Right ventricle myocardium superior (tissue), 1 donor: ENCODE measurements around the gene ATG101. TPM values are rescaled to one million over a fixed set of nuclear protein-coding genes. Genes with fewer than 3 reads are reported as not detected.
A peak's percentile ranks its signal among the peaks of the same experiment; 100 is the strongest.

Experiments used
- ATAC-seq: fragments of 200-7000 bp; cut with Tn5 transposase; one replicate; pipeline ENCODE4 v1.9.1; 2020; ENCODE audit warnings: mild to moderate bottlenecking; ENCODE audit not compliant: poor library complexity
- DNase-seq: peaks from one replicate; pipeline ENCODE4 v3.0.0-alpha.2; 2020
- intact Hi-C: fragments of 100-400 bp; cut with DNase I; formaldehyde crosslinking; loops from one replicate; pipeline ENCODE4 v1.11.2; 2022
- long read RNA-seq: library from polyadenylated mRNA; unstranded; transcript quantifications from one replicate; pipeline ENCODE4 v2.0.0, GENCODE V29; 2021
- total RNA-seq: library from RNA; stranded (reverse); fragmentation: NEBNext Ultra II Directional; extraction: Animal tissue kit (Norgen Biotek cat#: 25700); gene quantifications from one replicate; pipeline ENCODE4 v1.2.1, GENCODE V29; 2021
- donor health status: DM: no; HTN: yes; CAD: no; lungs with severe emphysema.

Gene ATG101
- total RNA-seq = 23.5 TPM
- long read RNA-seq, transcript ATG101-207 (4 exons, 846 nt) = minor isoform, 5 of 70 reads
- long read RNA-seq, transcript ATG101-201 (4 exons, 1,439 nt) = major isoform, 62 of 70 reads
- long read RNA-seq, partial matches to known transcripts = 1 of 70 reads
- long read RNA-seq, other reads (novel, unspliced or antisense) = 2 of 70 reads

- intact Hi-C loops = no loop called here
- ATAC-seq (peak; percentile 99), DNase-seq (peak; percentile 92)
Measured at GRCh38 chr12:52069327-52070184, at the start of gene ATG101. Gene ATG101 (plus strand): TSS chr12:52069978. CDS start chr12:52073651, 3,673 bp downstream.

GRCh38 chr12:52020539-52021336, 49.0 kb upstream of the ATG101 start:
- ATAC-seq = no peak

GRCh38 chr12:52022841-52023181, 47.0 kb upstream of the ATG101 start:
- no peak for ATAC-seq
- intact Hi-C loops = loop anchor here (5.0 kb wide), 1 partner anchor 36 kb away; no protein-coding TSS in a partner anchor
- DNase-seq = no peak

More at GRCh38 chr12:52020539-52021336, 49.0 kb upstream of the ATG101 start:
- intact Hi-C loops = loop anchor here (5.0 kb wide), 1 partner anchor 33 kb away; no protein-coding TSS in a partner anchor
- no peak for DNase-seq

GRCh38 chr12:52023182-52023975, 46.4 kb upstream of the ATG101 start:
- intact Hi-C loops = loop anchor here (5.0 kb wide), 1 partner anchor 36 kb away; no protein-coding TSS in a partner anchor
- DNase-seq (peak; percentile 95), ATAC-seq (peak; percentile 67)

GRCh38 chr12:52023976-52024688, 45.6 kb upstream of the ATG101 start:
- no peak for ATAC-seq
- intact Hi-C loops = loop anchor here (5.0 kb wide), 1 partner anchor 37 kb away; no protein-coding TSS in a partner anchor
- DNase-seq = no peak

- intact Hi-C loops = loop anchor here (5.0 kb wide), 2 partner anchors 38 to 57 kb away; no protein-coding TSS in a partner anchor
- ATAC-seq (no peak), DNase-seq (no peak)
Measured at GRCh38 chr12:52024845-52025230, 44.9 kb upstream of the ATG101 start.

- intact Hi-C loops = loop anchor here (5.0 kb wide), 1 partner anchor 56 kb away; no protein-coding TSS in a partner anchor
- peak; percentile 48 for ATAC-seq
- DNase-seq = no peak
Measured at GRCh38 chr12:52026263-52026662, 43.5 kb upstream of the ATG101 start.

GRCh38 chr12:52027085-52027843, 42.5 kb upstream of the ATG101 start:
- intact Hi-C loops = loop anchor here (5.0 kb wide), 1 partner anchor 55 kb away; no protein-coding TSS in a partner anchor
- DNase-seq (peak; percentile 84), ATAC-seq (peak; percentile 57)

- intact Hi-C loops = loop anchor here (5.0 kb wide), 1 partner anchor 53 kb away; no protein-coding TSS in a partner anchor
- DNase-seq (no peak), ATAC-seq (peak; percentile 25)
Measured at GRCh38 chr12:52029685-52030084, 40.1 kb upstream of the ATG101 start.

GRCh38 chr12:52032446-52032803, 37.4 kb upstream of the ATG101 start:
- DNase-seq (peak; percentile 78), ATAC-seq (peak; percentile 55)
- intact Hi-C loops = no loop called here

- intact Hi-C loops = no loop called here
- peak; percentile 98 for DNase-seq
- ATAC-seq = peak; percentile 91
Measured at GRCh38 chr12:52032804-52033445, 36.9 kb upstream of the ATG101 start.

- no peak for DNase-seq
- peak; percentile 0 for ATAC-seq
- intact Hi-C loops = no loop called here
Measured at GRCh38 chr12:52033446-52034140, 36.2 kb upstream of the ATG101 start.

GRCh38 chr12:52035190-52035589, 34.6 kb upstream of the ATG101 start:
- DNase-seq (no peak), ATAC-seq (no peak)
- intact Hi-C loops = no loop called here

GRCh38 chr12:52035926-52036325, 33.9 kb upstream of the ATG101 start:
- intact Hi-C loops = no loop called here

GRCh38 chr12:52036587-52037171, 33.1 kb upstream of the ATG101 start:
- DNase-seq (peak; percentile 93), ATAC-seq (peak; percentile 71)
- intact Hi-C loops = no loop called here

More at GRCh38 chr12:52035926-52036325, 33.9 kb upstream of the ATG101 start:
- no peak for DNase-seq
- ATAC-seq = no peak
